ENCODE measurements around the gene DPYD. TPM values are rescaled to one million over a fixed set of nuclear protein-coding genes. Genes with fewer than 3 reads are reported as not detected.

Gene DPYD
- total RNA-seq, 1 experiment from 2014 or later: 0.46 TPM

DNA sequence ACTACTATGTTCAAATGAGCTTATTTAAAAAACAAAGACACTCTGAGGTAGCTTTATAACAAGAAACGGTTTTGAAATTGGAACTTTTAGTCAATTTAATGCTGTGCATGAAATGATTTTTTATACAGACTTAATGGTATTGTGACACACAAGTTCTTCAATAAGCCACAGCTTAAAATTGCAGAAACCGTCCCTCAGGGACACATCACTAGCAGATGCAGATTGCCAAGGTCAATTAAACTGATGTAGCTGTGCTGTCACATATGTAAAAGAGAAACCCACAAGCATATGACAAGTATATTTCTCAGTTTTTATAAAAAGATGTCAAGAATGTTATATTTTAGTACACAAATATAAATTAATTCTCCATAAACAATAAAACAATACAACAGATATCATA, 366.9 kb downstream of the DPYD start:
- no peak for DNase-seq (ENCODE audit: low spot score)
- no peak overlapping the region for H3K4me3 Mint-ChIP-seq
- no peak overlapping the region for H3K27ac Mint-ChIP-seq
- ChIA-PET POLR2A (no interaction called here), CTCF (no interaction called here)
- no peaks in the 10 kb centered on the region for H3K27me3 Mint-ChIP-seq (ENCODE audit: low read depth)
- H3K36me3 Mint-ChIP-seq: no peaks in the 10 kb centered on the region
- ATAC-seq: no peak
- H3K4me1 Mint-ChIP-seq: no peaks in the 10 kb centered on the region
- no peaks in the 10 kb centered on the region for H3K9me3 Mint-ChIP-seq
- TF ChIP-seq, protein P1, sequence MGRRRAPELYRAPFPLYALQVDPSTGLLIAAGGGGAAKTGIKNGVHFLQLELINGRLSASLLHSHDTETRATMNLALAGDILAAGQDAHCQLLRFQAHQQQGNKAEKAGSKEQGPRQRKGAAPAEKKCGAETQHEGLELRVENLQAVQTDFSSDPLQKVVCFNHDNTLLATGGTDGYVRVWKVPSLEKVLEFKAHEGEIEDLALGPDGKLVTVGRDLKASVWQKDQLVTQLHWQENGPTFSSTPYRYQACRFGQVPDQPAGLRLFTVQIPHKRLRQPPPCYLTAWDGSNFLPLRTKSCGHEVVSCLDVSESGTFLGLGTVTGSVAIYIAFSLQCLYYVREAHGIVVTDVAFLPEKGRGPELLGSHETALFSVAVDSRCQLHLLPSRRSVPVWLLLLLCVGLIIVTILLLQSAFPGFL (CRISPR knock-in tag; IDR thresholded peaks at IDR 0.05; ENCODE audit: borderline replicate concordance): no peak
- TF ChIP-seq, protein P2, sequence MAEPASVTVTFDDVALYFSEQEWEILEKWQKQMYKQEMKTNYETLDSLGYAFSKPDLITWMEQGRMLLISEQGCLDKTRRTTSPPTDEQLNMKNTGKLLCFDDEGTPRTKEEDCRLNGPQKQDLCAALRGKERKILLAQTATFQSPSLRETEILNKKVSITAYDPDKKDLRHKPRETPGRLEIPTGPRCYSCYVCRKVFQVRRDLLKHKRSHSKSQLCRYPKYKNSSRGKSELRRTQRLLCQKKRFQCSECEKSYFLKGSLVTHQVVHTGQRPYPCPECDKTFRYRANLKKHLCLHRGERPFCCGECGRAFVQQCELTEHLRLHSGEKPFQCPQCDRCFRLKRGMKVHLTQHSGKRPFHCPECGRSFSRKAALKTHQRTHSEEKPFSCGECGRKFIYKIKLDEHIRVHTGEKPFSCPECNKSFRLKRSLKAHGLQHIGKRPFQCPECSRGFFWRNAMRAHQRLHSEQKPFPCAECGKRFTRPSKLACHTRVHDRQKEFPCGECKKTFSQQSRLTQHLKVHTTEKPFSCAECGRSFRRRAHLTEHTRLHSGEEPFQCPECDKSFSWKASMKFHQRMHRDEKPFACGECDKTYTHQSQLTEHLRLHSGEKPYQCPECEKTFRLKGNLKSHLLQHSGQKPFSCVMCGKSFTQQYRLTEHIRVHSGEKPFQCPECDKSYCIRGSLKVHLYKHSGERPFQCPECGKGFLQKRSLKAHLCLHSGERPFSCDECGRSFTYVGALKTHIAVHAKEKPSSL (CRISPR knock-in tag; conservative IDR thresholded peaks at IDR 0.05): no peak
- no peak for TF ChIP-seq GTF2I (CRISPR knock-in tag; conservative IDR thresholded peaks at IDR 0.05)
- TF ChIP-seq, protein P3, sequence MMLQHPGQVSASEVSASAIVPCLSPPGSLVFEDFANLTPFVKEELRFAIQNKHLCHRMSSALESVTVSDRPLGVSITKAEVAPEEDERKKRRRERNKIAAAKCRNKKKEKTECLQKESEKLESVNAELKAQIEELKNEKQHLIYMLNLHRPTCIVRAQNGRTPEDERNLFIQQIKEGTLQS (CRISPR knock-in tag; conservative IDR thresholded peaks at IDR 0.05): no peak
- TF ChIP-seq, protein P4, sequence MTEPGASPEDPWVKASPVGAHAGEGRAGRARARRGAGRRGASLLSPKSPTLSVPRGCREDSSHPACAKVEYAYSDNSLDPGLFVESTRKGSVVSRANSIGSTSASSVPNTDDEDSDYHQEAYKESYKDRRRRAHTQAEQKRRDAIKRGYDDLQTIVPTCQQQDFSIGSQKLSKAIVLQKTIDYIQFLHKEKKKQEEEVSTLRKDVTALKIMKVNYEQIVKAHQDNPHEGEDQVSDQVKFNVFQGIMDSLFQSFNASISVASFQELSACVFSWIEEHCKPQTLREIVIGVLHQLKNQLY (CRISPR knock-in tag; IDR thresholded peaks at IDR 0.05): no peak
- no peak for TF ChIP-seq ELF4 (CRISPR knock-in tag; IDR thresholded peaks at IDR 0.05; ENCODE audit: low read depth)
- no peak for TF ChIP-seq CREM (CRISPR knock-in tag; IDR thresholded peaks at IDR 0.05)
- TF ChIP-seq JUN (CRISPR knock-in tag; IDR thresholded peaks at IDR 0.05): no peak
- no peak for TF ChIP-seq SOX15 (CRISPR knock-in tag; IDR thresholded peaks at IDR 0.05)
- no peak for TF ChIP-seq ZNF263 (CRISPR knock-in tag; IDR thresholded peaks at IDR 0.05; ENCODE audit: low read depth)
- TF ChIP-seq, protein P5, sequence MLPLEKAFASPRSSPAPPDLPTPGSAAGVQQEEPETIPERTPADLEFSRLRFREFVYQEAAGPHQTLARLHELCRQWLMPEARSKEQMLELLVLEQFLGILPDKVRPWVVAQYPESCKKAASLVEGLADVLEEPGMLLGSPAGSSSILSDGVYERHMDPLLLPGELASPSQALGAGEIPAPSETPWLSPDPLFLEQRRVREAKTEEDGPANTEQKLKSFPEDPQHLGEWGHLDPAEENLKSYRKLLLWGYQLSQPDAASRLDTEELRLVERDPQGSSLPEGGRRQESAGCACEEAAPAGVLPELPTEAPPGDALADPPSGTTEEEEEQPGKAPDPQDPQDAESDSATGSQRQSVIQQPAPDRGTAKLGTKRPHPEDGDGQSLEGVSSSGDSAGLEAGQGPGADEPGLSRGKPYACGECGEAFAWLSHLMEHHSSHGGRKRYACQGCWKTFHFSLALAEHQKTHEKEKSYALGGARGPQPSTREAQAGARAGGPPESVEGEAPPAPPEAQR (CRISPR knock-in tag; IDR thresholded peaks at IDR 0.05): no peak
- TF ChIP-seq, protein P6, sequence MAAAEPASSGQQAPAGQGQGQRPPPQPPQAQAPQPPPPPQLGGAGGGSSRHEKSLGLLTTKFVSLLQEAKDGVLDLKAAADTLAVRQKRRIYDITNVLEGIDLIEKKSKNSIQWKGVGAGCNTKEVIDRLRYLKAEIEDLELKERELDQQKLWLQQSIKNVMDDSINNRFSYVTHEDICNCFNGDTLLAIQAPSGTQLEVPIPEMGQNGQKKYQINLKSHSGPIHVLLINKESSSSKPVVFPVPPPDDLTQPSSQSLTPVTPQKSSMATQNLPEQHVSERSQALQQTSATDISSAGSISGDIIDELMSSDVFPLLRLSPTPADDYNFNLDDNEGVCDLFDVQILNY (CRISPR knock-in tag; IDR thresholded peaks at IDR 0.05): no peak

DNA sequence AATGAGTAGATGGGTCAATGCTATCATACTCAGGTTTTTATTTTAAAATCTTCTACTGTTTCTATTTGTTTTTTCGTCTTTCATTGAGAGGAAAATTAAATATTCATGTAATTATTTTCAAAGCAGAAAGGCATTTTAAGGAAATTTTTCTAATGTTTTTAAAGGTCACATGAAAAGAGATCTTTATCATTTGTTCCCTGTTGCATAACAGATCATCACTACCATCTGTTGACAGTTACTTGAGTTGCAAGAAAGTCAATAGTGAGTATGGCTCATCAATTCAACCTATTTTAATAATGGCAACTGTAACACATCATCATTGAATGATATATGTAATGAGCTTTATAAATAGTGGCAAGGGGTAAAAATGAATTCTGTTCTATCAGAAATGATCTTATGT, 369.7 kb downstream of the DPYD start:
- CTCF ChIA-PET: no interaction called here
- no peak for DNase-seq (ENCODE audit: low spot score)
- no peak for ATAC-seq
- Mint-ChIP-seq H3K36me3 (no peaks in the 10 kb centered on the region), H3K9me3 (no peaks in the 10 kb centered on the region), H3K27me3 (ENCODE audit: low read depth) (no peaks in the 10 kb centered on the region), H3K4me1 (no peaks in the 10 kb centered on the region), H3K27ac (no peak overlapping the region), H3K4me3 (no peak overlapping the region)
- TF ChIP-seq ZNF317 (CRISPR knock-in tag; IDR thresholded peaks at IDR 0.05; ENCODE audit: borderline replicate concordance, low read depth) (no peak), TEAD4 (CRISPR knock-in tag; IDR thresholded peaks at IDR 0.05) (no peak), FOXP1 (CRISPR knock-in tag; IDR thresholded peaks at IDR 0.05; ENCODE audit: borderline replicate concordance) (no peak), ZNF416 (CRISPR knock-in tag; IDR thresholded peaks at IDR 0.05) (no peak)
- TF ChIP-seq, protein P7, sequence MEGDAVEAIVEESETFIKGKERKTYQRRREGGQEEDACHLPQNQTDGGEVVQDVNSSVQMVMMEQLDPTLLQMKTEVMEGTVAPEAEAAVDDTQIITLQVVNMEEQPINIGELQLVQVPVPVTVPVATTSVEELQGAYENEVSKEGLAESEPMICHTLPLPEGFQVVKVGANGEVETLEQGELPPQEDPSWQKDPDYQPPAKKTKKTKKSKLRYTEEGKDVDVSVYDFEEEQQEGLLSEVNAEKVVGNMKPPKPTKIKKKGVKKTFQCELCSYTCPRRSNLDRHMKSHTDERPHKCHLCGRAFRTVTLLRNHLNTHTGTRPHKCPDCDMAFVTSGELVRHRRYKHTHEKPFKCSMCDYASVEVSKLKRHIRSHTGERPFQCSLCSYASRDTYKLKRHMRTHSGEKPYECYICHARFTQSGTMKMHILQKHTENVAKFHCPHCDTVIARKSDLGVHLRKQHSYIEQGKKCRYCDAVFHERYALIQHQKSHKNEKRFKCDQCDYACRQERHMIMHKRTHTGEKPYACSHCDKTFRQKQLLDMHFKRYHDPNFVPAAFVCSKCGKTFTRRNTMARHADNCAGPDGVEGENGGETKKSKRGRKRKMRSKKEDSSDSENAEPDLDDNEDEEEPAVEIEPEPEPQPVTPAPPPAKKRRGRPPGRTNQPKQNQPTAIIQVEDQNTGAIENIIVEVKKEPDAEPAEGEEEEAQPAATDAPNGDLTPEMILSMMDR (IDR thresholded peaks at IDR 0.05): no peak
- TF ChIP-seq, protein P4 (CRISPR knock-in tag; IDR thresholded peaks at IDR 0.05): no peak
- TF ChIP-seq, protein P8, sequence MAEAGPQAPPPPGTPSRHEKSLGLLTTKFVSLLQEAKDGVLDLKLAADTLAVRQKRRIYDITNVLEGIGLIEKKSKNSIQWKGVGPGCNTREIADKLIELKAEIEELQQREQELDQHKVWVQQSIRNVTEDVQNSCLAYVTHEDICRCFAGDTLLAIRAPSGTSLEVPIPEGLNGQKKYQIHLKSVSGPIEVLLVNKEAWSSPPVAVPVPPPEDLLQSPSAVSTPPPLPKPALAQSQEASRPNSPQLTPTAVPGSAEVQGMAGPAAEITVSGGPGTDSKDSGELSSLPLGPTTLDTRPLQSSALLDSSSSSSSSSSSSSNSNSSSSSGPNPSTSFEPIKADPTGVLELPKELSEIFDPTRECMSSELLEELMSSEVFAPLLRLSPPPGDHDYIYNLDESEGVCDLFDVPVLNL (CRISPR knock-in tag; IDR thresholded peaks at IDR 0.05; ENCODE audit: borderline replicate concordance, low read depth): no peak
- POLR2A ChIA-PET: no interaction called here

All from WTC11 (cell line).